Measurements from ENCODE around the gene ITGB1BP2.
"Not testable (repeated sequence)": the region's sequence is repeated elsewhere in the genome, so short reads cannot be mapped to it uniquely, and the experiment has no call there.

ITGB1BP2 gene

DNA sequence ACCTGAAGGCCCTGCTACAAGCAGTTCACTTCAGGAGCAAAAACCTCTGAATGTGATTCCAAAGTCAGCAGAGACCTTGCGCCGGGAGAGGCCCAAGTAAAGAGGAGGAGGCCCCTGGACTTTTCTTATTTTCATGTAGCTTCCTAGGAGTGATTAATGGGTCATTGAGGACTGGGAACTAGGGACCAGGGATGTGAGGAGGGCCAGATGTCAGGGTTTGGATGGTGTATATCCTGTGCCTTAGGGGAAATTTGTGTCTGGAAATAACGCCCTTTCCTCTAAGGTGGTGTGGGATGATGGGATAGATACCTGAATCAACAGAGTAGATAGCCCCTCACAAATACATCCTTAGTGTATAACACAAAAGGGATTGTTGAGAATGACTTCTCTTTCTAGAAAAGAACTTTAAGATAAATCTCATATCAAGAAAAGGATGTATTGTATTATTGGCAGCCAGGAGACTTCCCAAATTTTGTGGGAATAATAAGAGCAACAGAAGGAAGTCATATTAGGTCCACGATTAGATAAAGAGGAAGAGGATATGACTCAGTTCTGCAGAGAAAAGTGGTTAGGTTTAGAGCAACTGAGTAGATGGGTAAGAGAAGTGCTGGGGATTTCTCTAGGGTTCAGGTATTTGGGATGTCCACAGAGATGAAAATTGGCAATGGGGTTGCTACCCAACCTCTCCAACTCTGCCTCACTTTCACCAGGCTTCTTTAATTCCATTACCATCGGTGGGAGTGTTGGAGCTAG is 1.1 kb downstream of the ITGB1BP2 start:
- DNase-seq, result no peak

DNA sequence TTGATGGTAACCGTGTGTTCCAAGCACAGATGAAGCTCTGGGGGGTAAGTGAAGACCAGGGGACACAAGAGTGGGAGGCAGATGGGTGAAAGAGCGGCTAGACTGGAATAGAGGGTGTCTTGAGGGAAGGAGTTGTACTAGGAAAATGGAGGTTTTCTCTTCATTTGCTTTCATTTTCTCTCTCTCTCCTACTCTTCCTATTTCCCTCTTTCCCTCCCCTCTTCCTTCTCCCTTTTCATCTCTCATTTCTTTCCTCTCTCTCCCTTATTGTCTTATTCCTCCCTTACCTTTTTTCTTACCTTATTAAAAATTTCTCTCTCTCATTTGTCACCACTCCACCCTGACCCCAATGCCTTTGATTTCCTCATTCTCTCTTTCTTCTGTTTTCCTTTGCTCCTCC is 3.0 kb downstream of the ITGB1BP2 start:
- no peak for DNase-seq

DNA sequence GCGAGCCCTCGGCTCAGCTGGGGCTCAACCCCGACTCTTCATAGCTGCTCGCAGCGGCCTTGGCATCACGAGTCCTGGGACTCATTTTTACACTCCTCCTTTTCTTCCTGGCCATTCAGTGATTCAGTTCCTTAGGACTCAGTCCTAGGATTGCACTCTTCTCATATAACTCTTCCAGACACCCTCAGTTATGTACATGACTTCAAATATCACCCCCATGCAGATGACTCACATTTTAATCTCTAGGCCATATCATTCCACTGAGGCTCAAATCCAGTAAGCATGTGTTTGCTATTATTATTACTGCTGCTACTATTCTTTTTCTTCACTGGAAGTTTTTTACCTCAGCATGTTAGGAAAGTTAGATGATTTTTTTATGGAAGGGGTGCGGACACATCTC is 14.4 kb downstream of the ITGB1BP2 start:
- DNase-seq, result no peak

DNA sequence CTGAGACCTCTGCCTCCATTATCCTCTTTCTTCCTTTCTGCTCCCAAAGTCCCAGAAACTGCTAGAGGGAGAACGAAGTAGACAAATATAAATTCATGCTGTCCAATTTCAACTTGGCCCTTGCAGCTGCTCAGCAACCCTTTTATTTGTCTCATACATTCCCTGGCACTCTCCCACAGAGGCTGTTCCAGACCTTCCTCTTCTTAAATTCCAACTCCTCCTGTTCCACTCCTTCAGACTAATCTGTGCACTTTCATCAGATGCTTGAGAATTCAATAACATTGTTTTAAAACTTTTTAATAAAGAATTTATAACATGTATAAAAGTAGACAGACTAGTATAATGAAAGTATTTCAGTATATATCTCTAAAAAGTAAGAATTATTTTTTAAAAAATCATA is 15.4 kb downstream of the ITGB1BP2 start:
- not testable (repeated sequence) for DNase-seq

DNA sequence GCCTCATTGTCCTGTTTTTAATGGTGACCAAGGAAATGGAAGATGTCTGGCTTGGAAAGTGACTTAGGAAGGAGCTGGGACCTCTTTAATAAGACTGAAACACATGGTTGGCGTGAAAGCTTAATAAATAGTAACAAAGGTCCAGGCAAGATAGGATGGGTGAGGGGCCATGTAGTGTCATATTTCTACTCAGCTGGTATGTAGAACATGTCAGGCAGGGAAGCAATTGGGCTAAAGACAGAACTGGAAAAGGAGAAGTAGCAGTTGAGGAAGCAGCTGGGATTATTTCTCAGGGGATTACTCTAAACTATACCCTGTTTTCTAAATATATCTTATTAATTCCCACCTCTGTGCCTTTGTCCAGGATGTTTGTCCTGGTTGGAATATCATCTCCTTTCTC is 18.6 kb downstream of the ITGB1BP2 start:
- DNase-seq, result no peak

DNA sequence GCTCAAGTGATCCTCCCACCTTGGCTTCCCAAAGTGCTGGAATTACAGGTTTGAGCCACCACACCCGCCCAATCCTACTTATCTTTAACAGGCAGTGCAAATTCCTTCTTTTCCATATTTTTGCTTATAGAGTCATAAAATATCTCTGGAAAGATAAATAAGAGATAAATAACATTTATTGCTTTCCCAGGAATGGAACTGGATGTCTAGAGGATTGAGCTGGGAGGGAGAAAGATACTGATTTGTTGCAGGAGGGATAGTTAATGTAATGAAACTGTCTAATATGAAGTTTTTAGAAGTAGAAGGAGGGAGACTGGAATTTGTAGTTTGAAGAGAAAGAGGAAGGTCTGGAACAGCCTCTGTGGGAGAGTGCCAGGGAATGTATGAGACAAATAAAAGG is 20.2 kb downstream of the ITGB1BP2 start:
- DNase-seq, result no peak

DNA sequence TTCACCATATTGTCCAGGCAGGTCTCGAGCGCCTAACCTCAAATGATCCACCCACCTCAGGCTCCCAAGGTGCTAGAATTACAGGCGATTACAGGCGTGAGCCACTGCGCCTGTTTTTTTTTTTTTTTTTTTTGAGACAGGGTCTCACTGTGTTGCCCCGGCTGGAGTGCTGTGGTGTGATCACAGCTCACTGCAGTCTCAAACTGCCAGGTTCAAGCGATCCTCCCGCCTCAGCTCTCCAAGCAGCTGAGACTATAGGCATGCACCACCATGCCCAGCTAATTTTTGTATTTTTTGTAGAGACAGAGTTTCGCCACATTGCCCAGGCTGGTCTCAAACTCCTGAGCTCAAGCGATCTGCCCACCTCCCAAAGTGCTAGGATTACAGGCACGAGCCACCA is 22.9 kb downstream of the ITGB1BP2 start:
- DNase-seq, result not testable (repeated sequence)

DNA sequence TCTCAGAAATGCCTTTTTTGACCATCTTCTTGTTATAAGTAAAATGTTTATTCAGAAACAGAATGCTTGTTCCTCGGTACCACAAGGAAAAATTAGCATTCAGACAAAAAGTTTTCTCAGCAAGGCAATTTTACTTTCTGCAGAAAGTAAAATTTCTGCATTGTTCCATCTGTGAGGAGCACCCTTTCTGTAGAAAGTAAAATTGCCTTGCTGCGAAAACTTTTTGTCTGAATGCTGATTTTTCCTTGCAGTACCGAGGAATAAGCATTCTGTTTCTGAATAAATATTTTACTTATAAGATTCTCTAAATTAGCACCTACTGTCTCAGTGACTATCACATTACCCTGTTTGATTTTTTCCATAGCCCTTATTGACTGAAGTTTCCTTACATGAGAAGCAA is 24.8 kb downstream of the ITGB1BP2 start:
- DNase-seq, result no peak

DNA sequence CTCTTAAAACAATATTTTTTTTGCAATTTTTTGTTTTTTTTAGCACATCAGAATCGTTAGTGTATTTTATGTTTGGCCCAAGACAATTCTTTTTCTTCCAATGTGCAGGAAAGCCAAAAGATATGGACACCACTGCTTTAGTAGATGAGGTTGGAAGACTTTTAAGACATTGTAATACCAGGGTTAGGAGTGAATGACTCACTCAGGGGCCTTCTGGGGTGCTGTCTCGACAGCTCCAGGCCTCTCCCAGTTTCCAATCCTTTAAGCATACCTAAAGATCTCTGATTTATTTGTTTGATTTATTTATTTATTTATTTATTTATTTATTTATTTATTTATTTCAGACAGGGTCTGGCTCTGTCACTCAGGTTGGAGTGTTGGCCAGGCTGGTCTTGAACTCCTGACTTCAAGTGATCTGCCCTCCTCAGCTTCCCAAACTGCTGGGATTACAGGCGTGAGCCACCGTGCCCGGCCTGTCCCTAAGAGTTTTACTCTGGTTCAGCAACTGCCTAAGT is 47.7 kb downstream of the ITGB1BP2 start:
- not testable (repeated sequence) for DNase-seq

DNA sequence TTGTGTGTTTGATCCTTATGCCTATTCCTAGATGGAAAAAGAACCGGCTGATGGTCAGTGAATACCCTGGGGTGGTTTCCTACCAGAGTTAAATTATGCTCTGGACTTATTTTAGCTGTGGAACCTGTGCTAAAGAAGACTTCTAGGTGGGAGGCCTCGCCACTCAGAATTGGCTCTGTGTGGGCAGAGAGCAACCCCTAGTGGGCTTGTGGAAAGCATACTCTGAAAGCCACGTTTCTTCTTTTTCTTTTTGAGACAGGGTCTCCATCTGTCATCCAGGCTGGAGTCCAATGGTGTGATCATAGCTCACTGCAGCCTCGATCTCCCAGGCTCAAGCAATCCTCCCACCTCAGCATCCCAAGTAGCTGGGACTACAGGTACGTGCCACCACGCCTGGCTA is 48.3 kb downstream of the ITGB1BP2 start:
- not testable (repeated sequence) for DNase-seq

DNA sequence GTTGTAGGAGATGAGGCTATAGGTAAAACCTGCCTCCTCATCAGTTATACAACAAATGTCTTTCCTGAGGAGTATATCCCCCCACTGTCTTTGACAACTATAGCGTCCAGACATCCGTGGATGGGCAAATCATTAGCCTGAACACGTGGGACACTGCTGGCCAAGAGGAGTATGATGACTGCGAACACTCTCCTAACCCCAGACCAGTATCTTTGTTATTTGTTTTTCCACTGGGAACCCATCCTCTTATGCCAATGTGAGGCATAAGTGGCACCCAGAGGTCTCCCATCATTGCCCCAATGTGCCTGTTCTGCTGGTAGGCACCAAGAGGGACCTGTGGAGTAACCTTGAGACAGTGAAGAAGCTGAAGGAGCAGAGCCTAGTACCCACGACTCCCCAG is 50.9 kb downstream of the ITGB1BP2 start:
- DNase-seq, result not testable (repeated sequence)
